ENCODE results near the gene GPR156.

The GPR156 gene

DNA sequence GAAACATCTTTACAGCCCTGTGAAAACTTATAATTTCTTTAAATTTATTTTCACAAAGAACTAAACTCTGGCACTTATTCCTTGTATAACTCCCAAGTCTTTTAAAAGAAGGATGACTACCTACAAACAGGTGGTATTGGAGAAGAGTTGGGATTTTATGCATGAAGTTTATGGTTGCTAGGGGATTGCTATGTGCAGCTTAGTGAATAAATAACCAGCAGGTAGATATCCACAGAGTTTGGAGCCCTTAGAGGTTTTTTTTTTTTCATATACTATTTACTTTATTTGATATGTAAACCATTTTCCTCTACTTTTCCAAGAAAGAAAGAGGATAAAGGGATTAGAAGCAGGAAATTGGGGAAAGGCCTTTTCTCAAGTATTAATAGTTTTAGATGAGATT is 91.5 kb downstream of the GPR156 start:
- DNase-seq (ENCODE audit: low read depth in 3 of 3): no peak

DNA sequence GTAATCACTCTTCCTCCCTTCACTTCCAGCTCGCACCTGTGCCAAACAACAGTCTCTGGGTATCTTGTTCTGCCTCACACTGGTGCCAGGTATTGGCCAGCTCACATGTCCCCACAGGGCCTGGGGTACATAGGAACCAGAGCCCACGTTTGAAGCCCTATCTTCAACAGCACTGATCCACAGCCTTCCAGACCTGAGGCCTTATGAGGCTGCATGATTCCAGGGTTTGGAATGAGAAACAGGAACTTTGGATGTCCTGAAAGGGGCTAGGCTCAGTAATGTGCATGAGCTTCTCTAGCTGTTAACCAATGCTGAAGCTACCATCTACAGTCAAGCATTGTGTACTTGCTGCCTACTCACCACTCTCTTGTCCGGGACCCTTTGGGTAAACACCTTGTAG is 92.4 kb downstream of the GPR156 start:
- no peak for DNase-seq (ENCODE audit: low read depth in 3 of 3)

DNA sequence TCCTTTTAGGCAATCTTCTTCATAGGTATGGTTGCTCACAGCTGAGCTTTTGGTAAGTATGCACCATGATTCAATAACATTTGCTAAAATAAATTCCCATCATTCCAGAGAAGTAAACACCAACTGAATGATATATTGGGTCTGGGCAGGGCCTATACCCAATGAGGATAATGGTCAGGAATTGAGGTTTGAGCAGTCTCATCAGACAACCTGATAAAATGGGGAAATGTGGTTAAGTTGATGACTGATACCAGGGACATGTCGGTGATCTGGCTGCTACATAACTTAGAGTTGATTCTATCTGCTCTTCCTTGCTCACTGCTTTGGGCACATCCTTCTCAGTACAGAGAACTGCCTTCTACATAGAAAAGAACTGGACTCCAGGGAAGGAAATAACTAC is 92.9 kb downstream of the GPR156 start:
- no peak for DNase-seq (ENCODE audit: low read depth in 3 of 3)

DNA sequence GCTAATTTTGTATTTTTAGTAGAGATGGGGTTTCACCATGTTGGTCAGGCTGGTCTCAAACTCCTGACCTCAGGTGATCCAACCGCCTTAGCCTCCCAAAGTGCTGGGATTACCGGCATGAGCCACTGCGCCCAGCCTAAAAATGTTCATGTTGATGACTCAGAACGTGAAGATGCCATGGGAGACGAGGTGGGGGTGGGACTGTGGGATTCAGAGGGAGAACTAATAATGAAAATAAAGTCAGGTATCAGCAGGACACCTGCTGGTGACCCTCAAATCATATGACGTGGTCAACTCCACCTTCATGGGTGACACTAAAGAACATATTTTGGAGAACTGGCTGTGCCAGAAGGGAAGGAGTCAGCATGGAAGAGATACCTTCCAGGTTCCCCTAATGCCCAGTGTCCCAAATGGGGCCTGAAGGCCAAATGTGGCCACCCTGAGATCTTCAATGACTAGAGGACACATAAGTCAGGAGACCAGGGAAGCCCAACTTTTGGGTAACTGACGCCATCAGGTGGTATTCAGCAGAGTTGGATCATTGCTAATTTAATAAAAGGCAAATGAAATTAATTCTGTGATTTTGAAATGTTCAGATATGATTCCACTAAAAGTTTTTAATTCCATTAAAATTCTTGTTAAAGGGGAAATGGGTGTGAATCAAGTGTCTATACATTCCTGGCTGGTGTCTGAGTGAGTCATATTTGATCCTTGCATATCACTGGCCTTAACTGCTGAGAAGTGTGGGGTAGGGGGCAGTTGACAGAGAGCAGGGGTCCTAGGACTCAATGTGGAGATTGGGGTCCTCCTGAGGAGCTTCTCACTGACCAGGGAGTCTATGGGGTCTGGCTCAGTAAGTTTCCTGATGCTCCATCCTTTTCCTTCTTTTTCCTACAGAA is 102.2 kb downstream of the GPR156 start:
- DNase-seq (ENCODE audit: low read depth in 3 of 3): no peak

DNA sequence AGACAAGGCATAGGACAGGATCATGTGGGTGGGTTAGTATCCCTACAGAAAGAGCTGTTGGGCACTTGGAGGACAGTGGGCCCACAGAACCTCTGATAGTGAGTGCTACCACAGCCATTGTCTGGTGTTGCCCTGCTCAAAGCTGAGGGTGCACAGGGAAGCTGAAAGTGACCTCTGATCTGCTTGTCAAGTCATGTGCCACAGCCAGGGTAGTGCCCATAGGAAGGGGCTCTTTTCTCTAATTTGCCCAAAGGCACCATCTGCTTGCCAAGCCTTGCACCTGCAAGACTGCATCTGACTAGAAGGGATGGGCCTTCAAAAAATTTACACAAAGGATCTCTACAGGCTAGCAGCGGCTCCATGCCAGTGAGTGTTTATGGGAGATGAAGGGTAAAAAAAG is 103.4 kb downstream of the GPR156 start:
- DNase-seq (ENCODE audit: low read depth in 3 of 3): no peak

DNA sequence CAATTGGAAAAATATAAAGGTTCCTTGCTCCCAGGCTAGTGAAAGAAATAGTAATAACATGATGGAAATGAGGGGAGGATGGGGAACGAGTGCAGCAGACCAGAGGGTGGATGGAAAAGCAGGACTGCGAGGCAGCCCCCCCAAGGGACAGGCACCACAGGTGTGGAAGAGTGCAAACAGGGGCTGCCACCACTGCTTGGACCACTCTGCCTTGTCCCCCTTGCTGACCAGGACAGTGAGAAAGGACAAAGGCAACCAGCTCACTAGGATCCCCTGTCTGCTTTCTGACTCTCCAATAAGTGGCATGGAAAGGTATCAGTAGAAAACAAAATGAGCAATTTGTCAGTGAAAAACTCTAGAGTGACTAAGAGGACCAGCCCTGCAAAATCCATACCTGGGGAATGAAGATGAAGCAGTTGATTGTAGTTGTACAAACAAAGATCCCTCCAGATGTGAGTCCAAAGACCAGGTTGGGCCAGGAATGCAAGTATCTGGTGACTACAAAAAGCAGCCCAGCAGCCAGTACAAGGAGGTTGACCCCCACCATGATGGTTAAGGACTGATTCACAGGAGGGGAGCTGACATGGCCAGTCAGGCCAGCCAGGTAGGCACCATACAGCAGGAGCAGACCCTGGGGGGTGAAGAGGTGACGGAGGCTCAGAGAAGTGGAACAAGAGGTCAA is 104.2 kb downstream of the GPR156 start:
- no peak for DNase-seq (ENCODE audit: low read depth in 3 of 3)

DNA sequence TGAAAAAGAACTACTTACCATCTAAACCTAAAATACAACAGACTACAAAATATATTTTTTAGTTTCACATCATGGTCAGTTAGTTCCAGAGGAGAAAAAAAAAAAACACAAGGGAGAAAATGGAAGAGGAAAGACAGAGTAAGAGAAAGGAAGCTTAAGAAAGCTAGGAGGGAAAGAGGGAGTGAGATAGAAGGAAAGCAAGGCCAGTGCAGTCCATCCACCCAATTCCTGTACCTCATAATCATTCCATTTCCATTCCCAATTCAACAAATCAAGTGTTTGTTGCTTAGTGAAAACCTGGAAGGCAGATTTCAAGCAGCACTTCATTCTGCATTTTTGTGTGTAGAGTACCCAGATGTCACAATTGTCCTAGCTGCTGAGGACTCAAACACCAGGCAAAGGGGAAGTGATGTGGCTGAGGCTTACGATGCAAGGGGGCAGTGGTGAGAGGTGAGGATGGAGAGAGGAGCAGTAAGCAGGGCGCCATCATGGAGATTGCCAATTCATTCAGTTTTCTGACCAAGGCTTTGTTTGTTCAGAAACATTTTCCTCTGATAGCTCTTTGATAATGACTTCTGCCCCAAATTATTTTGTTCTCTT is 107.2 kb downstream of the GPR156 start:
- DNase-seq (ENCODE audit: low read depth in 3 of 3): no peak

DNA sequence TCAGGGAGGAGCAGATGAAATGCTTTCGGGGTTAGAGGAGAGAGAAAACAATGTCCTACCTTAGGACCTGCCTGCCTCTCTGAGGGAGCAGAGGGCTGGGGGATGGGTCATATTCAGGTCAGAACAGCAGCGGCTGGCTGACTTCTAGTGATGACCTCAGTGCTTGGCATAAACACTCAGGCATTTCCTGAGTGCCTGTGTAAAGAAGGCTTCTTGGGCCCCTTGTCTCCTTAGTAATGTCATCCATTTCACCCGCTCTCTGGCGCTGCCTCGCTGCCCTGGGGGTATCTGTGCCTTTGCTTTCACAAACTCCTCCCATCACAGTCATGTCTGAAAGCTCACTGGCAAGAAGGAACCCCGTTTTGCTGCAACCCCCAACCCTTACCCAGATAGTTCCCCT is 107.9 kb downstream of the GPR156 start:
- DNase-seq (ENCODE audit: low read depth in 3 of 3): no peak

DNA sequence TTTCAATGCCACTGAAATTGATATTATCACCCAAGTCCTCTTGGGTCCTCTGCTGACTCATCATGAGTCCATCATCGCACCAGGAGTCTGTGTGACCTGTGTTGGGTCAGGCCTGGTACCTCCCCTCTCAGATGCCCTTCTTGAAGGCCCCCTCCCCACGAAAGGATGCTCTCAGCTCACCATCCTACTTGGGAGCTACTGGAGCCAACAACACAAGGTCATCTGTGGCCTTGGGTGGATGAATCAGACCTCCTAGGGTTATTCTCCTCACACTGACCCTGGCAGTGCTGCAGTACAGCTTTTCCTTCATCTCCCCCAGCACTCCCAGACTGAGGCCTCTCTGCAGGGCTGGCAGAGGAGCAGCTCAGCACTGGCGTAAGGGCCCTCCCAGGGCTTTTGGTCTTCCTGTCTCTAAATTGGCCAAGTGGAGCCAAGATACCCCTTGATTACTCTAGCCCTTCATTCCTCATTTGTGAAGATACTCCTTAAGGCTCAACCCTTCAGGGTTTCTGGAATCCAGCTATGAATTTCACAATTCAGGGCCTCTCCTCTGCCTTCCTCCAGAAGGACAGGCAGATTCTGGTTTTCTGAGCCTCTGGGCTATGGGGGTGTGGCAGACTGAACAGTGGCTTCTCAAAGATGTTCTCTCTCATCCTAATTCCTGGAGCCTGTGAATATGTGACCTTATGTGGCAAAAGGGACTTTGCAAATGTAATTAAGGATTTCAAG is 110.0 kb downstream of the GPR156 start:
- DNase-seq (ENCODE audit: low read depth in 3 of 3): no peak

DNA sequence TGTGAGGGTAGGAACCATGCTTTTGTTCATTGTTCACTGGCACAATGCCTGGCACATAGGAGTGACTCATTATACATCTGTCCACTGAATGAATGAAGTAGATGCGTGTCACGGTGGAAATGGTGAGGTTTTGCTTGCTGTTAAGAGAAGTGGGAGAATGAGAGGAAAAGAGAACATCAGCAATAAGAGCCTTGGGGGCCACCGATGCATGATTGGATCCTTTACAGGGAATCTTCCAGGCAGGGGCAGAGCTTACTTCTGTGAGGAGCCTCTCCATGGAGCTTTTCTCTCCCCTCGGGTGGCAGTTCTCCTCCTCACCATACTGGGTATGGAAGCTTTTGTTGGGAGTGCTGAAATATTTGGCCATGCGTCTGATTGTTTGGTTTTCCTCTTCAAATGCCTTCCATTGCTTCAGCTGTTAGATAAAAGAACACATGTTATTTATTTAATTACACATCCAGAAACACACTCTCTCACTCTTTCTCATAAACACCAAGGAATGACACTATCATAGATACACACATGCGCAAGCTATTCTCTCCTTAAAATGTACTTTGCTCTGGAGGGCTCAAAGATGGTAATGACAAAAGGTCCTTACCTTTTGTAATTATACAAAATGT is 111.9 kb downstream of the GPR156 start:
- no peak for DNase-seq (ENCODE audit: low read depth in 3 of 3)

DNA sequence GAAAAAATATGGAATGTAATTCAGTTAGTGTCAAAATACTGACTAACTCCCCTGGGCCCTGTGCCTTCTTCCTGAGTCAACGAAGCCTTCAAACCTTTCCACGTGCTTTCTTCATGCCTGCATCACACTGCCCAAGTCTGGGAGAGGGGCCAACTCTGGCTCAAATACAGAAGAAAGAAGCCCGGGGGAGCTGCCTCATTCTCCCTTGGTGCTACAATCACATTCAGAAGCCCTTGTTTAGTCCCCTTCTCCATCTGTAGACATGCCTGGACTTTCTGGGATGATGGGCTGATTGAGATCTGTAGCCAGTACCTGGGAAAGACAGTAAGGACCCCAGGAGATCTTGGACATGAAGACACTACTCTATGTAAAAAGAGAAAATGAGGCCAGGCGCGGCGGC is 113.0 kb downstream of the GPR156 start:
- no peak for DNase-seq (ENCODE audit: low read depth in 3 of 3)

DNA sequence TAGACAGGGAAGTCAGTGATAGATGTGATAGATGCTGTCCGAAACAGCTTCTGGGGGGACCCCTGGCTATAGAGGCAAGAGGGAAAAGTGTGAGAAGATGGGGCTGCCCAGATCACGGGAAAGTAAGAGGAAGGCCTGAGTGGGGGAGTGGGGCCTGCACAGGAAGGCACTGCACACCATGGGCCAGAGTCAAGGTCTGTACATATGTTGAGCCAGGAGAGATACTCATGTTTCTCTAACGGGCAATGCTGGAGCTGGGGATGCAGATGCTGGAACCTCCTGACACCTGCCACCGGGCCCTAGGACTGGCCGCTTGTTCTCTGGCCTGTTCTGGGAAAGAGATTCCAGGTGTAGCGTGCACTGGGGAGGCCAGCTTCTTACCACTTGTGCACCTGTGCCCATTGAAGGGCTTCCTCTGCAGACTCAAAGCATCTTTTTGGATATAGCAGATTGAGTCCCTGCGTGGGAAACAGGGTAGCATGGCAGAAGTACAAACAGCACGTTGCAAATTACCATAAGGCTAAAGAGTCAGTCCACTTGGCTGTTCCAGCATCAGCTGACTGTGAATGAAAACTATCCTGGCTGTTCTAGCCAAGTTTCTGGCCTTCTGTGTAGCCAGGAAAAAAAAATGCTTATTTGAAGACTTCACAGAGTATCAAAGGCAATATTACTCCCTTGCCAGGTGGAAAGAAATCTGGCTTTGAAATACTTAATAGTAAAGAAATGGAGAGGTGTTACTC is 113.7 kb downstream of the GPR156 start:
- DNase-seq (ENCODE audit: low read depth in 3 of 3): no peak

DNA sequence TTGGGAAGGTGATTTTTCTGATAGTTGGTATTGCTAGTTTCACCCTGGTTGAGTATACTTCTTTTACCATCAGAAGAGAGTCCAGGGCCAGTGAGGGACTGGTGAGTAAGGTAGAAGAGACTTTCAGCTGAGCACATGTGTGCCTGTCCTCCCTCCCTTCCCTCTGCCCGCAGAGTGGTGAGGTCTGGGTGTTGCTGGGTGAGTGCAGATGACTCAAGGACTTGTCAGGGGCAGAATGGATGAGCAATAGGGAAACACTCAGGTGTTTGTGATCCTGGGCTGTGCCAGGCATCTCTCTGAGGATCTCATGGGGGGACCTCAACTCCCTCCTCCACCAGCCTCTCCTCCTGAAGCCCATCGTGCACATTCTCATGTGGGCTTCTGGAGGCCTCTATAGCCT is 114.8 kb downstream of the GPR156 start:
- no peak for DNase-seq (ENCODE audit: low read depth in 3 of 3)

DNA sequence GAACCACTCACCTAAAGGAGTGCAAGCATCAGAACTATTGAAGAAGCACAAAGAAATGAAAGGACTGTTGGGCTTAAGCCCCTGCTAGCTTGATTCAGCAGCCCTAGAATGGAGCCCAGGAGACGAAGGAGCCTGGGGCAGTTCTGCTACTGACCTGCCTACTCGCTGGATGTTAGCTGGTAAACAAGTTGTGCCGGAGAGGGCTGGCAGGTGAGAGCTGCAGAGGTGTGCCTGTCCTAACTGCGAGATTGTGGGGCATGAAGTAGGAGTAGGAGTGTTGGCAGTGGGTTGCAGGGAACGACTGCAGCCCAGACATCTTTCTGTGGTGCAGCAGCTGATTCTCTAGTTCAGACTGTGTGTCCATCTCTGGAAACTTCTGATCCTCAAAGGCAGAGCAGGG is 115.6 kb downstream of the GPR156 start:
- DNase-seq (ENCODE audit: low read depth in 3 of 3): no peak

DNA sequence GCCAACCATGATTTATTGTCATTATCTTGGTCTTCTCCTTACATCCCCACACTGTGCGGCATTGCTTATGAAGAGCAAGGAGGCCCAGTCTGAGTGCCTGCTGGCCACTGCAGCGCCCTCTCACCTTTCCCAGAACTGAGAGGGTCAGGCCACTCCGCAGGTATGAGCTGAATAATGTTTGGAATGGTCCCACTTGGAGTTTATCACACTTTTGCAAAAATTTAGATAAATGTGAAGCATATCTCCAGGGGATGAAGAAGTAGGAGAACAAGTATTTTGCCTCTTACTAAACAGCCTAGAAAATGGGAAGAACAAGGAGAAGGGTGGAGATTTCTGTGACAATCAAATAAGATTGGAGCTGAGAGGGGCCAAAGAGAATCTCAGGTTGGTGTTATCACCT is 116.4 kb downstream of the GPR156 start:
- DNase-seq (ENCODE audit: low read depth in 3 of 3): no peak

DNA sequence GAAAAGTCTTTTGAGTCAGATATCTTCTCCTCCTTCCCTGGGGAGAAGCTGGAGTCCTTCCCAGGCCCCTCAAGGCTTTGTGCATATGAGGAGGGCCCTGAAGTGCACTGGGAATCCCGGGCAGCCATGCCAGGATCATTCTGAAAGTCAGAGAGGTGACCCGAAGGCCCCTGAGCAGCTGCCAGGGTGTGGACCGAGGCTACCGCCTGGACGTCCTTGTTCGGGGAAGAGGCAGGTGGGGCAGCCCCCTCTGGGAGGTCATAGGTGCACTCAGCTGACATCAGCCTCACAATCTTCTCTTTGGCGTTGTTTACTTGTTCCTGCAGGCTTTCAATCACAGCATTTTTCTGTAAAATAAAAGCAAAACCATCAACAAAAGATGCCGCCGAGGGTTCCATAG is 117.0 kb downstream of the GPR156 start:
- DNase-seq (ENCODE audit: low read depth in 3 of 3): no peak

DNA sequence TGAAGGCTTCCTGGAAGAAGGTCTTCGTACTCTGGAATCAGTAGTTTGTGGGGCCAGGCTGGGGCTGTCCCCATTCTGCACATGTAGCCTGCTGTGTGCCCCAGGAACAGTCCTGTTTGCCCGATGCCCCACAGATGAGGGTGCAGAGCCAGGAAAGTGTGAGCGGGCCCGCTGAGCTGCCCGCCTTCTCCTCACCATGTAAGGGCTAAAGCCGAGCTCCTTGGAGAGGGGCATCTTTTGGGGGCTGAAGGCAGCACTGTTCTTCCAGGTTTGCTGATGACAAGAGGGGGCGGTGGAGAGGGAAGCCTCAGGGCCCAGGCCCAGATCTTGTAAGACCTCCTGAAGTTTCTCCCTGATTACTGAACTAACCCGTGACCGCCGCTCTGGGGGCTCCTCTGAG is 117.5 kb downstream of the GPR156 start:
- DNase-seq (ENCODE audit: low read depth in 3 of 3): no peak

DNA sequence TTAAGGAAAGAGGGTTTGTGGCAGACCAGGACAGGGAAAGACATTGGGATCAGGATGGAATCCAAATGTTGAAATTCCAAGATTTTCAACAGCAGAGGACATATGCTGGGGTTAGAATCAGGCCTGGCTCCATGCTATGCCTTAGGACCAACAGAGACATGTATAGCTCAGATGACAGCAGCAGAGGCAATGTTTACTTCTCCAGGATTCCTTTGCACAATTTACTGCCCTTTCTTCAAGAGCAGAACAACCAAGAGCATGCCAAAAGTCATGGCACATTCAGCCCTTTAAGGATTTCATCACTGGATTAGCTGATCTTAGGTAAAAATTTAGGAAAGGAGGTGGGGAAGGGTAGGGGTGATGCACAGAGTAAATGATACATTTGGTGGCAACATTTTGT is 121.2 kb downstream of the GPR156 start:
- no peak for DNase-seq (ENCODE audit: low read depth in 3 of 3)

DNA sequence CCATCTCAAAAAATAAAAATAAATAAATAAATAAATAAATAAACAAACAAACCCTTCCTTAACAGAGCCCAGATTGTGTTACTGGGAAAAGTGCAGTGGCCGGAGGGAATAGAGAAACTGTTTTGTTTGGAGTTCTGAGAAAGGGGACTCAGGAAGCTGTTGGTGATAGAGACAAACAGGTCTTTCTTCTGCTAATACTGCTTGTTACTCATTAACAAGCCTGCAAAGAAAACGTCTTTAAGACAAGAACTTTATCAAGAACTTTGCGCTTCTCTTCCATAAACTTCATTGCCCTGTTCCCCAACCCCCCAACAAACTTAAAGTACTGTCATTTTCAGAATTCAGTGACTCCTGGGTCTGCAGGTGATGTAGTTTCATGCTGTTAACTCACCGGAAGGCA is 122.0 kb downstream of the GPR156 start:
- no peak for DNase-seq (ENCODE audit: low read depth in 3 of 3)

DNA sequence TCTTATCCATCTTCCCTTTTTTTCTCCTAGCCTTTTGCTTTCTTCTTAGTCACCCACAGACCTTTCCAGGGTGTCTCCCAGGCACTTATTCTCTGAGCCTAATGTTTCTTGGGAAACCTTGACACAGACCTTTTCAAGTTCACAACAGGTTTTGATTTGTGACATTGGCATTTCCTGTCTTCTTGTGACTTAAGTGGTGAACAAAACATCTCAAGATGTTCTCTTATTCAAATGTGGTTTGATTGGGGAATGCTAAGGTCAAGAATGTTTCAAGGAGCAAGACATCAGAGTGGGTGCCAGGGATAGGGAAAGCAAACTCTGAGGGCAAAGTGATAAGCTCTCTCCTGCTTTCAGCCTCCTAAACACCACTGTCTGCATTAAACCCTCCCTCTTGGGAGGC is 122.6 kb downstream of the GPR156 start:
- no peak for DNase-seq (ENCODE audit: low read depth in 3 of 3)

DNA sequence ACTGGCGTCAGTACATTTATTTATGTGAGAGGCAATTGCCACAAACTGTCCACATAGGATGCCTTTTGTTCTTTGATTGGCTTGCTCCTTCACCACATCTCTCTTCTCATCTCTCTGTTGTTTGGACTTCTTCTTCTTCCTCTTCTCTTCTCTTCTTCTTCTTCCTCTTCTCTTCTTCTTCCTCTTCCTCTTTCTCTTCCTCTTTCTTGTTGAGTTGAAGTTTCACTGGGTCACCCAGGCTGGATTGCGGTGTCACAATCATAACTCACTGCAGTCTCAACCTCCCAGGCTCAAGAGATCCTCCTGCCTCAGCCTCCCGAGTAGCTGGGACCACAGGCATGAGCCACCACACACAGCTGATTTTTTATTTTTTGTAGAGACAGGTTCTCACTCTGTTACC is 123.1 kb downstream of the GPR156 start:
- no peak for DNase-seq (ENCODE audit: low read depth in 3 of 3)

Measured in stimulated activated CD4-positive, alpha-beta T cell treated with anti-CD3 and anti-CD28 coated beads, TNF-alpha, amount 100 ng/mL, for 24 hours (primary cell).